ENCODE data around the gene PIANP.

The PIANP gene

GRCh38 chr12:6703631-6704030 is 3.0 kb upstream of the PIANP start:
- DNase-seq, result no peak

- DNase-seq, result no peak
Observed at GRCh38 chr12:6701078-6701768, 608 bp upstream of the PIANP start.

GRCh38 chr12:6699989-6700645 is 498 bp downstream of the PIANP start:
- DNase-seq, result no peak

DNA sequence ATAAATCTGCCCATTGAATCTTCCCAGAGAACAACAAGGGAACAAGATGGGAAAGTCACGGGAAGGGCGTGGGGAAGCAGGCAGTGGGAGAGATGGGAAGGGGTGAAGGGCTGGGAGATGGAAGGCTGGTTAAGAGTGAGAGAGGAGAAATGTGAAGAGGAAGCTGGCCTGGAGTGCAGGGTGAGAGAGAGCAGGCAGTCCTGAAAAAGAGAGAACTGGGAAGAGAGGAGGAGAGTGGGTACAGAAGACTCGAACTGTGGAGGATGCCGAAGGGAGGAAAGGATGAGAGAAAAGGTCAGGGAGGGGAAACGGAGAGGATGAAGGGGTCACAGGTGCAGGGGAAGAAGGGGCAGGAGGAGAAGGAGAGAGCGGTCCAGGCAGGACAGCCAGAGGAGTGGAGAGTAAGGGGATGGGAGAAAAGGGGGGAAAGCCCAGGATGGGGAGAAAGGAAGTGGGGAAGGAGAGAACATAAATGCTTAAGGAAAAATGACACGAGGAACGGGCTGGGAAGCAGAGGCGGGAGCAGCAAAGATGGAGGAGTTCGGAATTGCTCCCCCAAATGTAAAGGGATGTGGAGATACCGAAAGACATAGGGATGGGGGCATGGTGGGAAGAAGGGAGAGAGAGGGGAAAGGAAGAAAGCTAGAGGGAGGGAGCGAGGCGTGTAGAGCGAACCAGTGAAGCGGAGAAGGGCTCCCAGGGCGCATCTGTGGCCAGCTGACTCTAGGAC is 1.2 kb downstream of the PIANP start:
- DNase-seq, result no peak

DNA sequence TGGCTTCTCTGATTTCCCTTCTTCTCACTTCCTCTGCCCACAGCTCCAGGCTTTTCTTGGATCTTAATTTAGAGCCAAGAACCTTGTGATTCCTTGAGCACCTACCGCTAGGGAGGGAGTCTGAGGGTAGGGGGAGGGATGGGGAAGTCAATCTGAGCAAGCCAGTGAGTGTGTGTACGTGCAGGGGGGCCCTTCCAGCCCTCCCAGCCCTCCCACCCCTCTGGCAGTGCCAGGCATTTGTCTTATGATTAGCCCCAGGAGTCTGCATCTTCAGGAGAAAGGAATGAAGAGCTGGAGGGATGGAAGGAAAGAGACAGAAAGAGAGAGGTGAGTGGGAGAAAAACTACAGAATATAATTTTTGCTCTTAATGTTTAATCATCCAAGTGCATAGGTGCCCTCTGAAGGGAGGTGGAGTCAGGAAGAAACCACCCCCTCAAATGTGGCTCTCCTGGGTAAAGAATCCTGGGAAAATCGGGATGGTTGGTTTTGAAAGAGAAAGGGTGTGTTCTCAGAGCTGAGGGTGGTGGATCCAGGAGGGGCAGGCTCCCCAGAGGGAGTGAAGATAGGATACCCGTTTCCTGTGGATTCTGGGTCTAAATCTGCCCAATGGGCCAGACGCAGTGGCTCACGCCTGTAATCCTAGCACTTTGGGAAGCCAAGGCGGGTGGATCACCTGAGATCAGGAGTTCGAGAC is 2.1 kb downstream of the PIANP start:
- DNase-seq, result no peak

DNA sequence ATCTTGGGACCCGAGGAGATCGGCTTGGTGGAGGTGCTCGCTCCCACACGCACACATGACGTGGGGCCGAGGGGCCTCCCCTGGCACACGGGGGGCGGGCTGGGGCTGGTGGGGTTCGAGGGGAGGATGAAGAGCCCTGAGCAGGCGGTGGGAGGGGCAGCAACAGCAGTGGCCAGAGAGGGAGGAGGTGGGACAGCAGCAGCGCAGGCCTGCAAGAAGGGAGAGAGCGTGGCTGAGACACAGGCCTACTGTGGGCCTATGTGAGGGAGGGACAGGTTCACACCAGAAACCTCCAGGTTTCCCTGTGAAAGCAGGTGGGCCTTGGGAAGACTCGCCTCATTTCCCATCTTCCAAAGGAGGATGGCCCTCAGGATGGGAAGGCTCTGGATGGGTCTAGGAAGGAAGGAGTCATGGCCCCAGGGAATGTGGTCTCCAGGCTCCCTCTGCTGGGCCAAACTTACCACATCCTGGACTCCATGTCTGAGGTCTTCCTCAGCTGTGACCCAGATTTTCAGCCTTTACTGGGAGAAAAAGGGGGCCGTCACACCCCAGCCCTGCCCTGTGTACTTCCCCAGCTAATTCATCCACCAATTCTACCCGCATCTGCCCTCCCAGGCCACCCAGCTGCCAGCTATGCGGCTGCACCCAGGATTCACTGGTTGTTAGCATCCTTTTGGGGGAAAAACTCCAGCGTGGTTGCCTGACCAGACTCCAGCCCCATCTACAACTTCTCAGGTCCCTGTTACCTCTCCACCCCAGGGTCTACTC is 2.8 kb downstream of the PIANP start:
- no peak for DNase-seq

GRCh38 chr12:6696690-6697583 is 3.7 kb downstream of the PIANP start:
- no peak for DNase-seq

GRCh38 chr12:6695313-6696045 is 5.1 kb downstream of the PIANP start:
- DNase-seq, result no peak

GRCh38 chr12:6694701-6695100 is 5.9 kb downstream of the PIANP start:
- DNase-seq, result no peak

GRCh38 chr12:6693832-6694355 is 6.7 kb downstream of the PIANP start:
- DNase-seq, result no peak

GRCh38 chr12:6692888-6693287 is 7.7 kb downstream of the PIANP start:
- no peak for DNase-seq

DNA sequence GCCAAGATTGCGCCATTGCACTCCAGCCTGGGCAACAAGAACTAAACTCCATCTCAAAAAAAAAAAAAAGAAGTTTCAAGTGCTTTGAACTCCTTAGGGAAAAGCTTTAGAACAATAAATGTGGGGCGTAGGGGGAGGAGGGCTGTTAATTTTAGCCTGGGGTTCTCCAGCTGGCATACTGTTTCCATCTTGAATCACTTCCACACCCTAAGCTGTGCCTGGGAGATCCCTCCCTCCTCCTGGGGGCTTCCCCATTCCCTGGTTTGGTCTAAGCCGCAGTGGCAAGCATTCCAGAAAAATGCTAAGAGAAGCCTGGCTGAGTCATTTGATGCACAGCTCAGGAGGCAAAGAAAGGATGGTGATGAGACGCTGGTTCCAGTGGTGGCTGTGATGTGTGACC is 9.1 kb downstream of the PIANP start:
- DNase-seq, result no peak

- peak; percentile 87 for DNase-seq
Observed at GRCh38 chr12:6688999-6689882, 11.4 kb downstream of the PIANP start, which contains the start of gene ZNF384. ZNF384 (minus strand) TSS chr12:6689375; CDS start chr12:6679520, 9,855 bp downstream.

DNA sequence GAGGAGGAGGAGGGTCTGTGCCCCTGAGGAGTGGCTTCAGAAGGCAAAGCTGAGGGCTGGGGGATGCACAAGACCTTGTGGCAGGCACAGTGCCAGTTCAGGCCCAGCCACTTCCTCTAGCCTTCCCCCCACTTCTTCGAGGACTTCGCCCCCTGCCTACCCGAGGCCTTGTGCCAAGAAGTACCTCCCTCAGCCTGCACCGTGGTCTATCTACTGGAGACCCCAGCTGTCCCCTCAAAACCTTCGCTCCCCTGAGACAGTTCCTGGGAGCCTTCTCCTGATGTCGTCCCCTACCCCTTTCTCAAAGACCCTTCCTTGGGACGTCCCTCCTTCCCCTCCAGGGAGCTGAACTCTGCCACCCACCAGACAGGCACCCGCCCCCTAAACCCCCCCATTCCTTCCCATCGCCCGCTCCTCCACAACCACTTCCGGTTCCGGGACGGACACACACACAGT is 12.0 kb downstream of the PIANP start:
- no peak for DNase-seq

DNA sequence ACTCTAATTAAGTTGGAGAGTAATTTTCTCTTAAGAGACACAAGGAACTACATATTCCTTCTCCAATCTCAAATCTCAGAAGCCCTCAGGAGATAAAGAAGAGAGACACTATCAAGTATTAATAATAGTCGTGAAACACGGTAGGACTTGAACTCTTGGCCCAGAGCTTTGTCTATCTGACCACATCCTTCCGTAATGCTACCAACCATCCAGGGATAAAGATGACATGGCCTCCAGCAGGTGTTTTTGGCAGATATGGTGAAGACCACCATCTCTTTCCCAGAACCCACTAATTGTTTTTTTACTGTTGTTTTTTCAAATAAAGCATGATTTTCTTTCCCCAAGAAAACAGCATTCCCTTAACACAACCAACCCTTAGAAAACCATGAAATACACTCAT is 14.8 kb downstream of the PIANP start:
- DNase-seq, result no peak

DNA sequence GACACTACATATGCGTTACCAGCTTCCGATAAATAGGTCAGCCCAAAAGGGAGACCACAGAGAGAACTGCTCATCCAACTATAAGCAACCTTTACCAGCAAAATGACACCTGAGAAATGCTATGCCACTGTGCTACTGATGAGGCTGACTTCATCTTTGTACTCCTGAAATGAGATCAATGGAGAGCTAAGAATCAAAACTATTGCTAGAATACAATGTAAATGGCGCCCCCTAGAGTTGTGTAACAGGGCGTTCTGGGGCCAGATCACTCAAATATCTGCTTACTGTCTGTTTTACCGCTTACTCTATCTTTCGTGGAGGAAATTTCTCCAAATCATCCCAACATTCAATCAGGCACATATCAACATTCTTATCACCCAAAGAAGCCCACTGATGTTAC is 16.0 kb downstream of the PIANP start:
- no peak for DNase-seq

DNA sequence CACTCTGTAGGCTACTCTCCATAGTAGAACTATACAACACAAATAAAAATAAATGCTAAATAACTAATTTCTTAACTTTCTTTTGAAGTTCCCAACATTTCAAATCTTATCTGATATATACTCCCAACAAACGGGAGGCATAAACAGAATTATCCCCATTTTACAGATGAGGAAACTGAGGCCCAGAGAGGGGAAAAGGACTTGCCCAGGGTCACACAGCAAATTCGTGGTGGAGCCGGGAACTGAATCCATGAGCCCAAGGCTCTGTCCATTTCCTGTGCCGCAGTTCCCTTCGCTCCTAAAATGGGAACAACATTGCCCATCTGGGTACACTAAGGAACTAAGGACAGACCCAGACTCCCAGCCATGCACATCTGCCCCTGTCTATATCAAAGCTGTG is 23.7 kb downstream of the PIANP start:
- no peak for DNase-seq

- DNase-seq, result no peak
Observed at GRCh38 chr12:6672143-6672542, 28.5 kb downstream of the PIANP start.

DNA sequence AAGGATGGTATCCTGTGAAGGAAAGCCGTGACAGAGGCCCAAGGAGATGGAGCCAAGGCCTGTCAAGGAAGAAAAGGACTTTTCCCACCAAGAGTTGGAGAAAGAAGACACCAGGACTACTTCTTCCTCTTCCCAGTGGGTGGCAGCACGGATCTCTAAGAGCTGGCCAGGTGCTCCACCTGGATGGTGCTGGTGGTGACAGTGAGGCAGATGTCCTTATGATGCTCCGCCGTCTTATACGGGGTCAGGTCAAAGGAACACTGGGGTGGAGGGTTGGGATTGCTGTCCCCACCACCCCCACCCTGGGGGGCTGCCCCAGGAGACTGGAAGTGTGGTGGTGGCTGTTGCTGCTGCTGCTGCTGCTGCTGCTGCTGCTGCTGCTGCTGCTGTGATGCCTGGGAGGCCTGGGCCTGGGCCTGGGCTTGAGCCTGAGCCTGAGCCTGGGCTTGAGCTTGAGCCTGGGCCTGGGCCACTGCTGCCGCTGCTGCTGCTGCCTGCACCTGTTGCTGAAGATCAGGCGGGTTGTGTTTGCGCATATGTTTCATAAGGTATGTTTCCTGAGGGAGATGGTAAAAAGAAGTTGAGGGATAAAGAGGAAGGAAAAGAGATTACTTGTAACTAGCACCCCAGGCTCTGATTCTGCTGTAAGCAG is 32.9 kb downstream of the PIANP start:
- no peak for DNase-seq

Data from stimulated activated CD4-positive, alpha-beta T cell treated with anti-CD3 and anti-CD28 coated beads, Interleukin-12 subunit alpha, Interleukin-12 subunit beta, amount 100 ng/mL, for 4 hours (primary cell).